CD14-positive monocyte (primary cell): ENCODE data around the gene IMMP2L. TPM values are rescaled to one million over a fixed set of nuclear protein-coding genes. Genes with fewer than 3 reads are reported as not detected.

Source experiments
- DNase-seq, 3 donors: peaks; one replicate each; pipeline ENCODE4 v3.0.0-alpha.2; 2011 to 2022
- H2AFZ ChIP-seq: 2 replicates; pipeline ENCODE4 v1.6.0; 2012; ENCODE audit warnings: mild to moderate bottlenecking, low read depth, low read length, inconsistent platforms; ENCODE audit not compliant: insufficient read depth, poor library complexity, severe bottlenecking
- H3K27ac ChIP-seq, 2 donors: 1 replicate in 1 of 2; 2 replicates in 1 of 2; pipeline ENCODE4 v1.5.1; 2012 to 2013; ENCODE audit warnings: low read length in 2 of 2, control low read depth in 1 of 2, inconsistent platforms in 1 of 2, low read depth in 1 of 2, mild to moderate bottlenecking in 1 of 2
- H3K27me3 ChIP-seq, 2 donors: one replicate each; pipeline versions ENCODE4 v1.6.0 to v1.6.1; 2011 to 2013; ENCODE audit warnings: low read length in 2 of 2; ENCODE audit not compliant: control insufficient read depth in 2 of 2, insufficient read depth in 2 of 2
- H3K36me3 ChIP-seq, 2 donors: replicated peaks in 1 of 2; 1 replicate in 1 of 2; 2 replicates in 1 of 2; pipeline versions ENCODE4 v1.5.1 to v1.6.1; 2012 to 2013; ENCODE audit warnings: low read length in 2 of 2, control low read depth in 1 of 2, inconsistent platforms in 1 of 2, mild to moderate bottlenecking in 1 of 2; ENCODE audit not compliant: insufficient read depth in 2 of 2, control insufficient read depth in 1 of 2
- H3K4me1 ChIP-seq, 2 donors: 1 replicate in 1 of 2; 2 replicates in 1 of 2; pipeline versions ENCODE4 v1.5.1 to v1.6.1; 2012 to 2013; ENCODE audit warnings: low read length in 2 of 2, control low read depth in 1 of 2, inconsistent platforms in 1 of 2, mild to moderate bottlenecking in 1 of 2, moderate library complexity in 1 of 2; ENCODE audit not compliant: insufficient read depth in 2 of 2, control insufficient read depth in 1 of 2
- H3K4me2 ChIP-seq: replicated peaks from 2 replicates; pipeline ENCODE3; 2012; ENCODE audit warnings: low read length, moderate library complexity, mild to moderate bottlenecking; ENCODE audit not compliant: poor library complexity, severe bottlenecking; ENCODE audit errors: extremely low read depth
- H3K4me3 ChIP-seq, 3 experiments: fragments of 200-600 bp in 1 of 3; sonication (generic) in 1 of 3; replicated peaks in 1 of 3; 1 replicate in 2 of 3; 2 replicates in 1 of 3; pipeline ENCODE4 v1.5.1; 2011 to 2013; ENCODE audit warnings: low read length in 3 of 3, mild to moderate bottlenecking in 3 of 3, control low read depth in 2 of 3, low read depth in 2 of 3, inconsistent platforms in 1 of 3, moderate library complexity in 1 of 3
- H3K79me2 ChIP-seq: 2 replicates; pipeline ENCODE4 v1.6.0; 2012; ENCODE audit warnings: mild to moderate bottlenecking, control low read depth, inconsistent platforms, low read length, moderate library complexity; ENCODE audit not compliant: insufficient read depth
- H3K9ac ChIP-seq: 2 replicates; pipeline ENCODE4 v1.6.0; 2017; ENCODE audit warnings: low read length, mild to moderate bottlenecking; ENCODE audit not compliant: insufficient read depth, poor library complexity, severe bottlenecking
- H3K9me3 ChIP-seq, 2 donors: replicated peaks in 1 of 2; 1 replicate in 1 of 2; 2 replicates in 1 of 2; pipeline versions ENCODE4 v1.5.1 to v1.6.1; 2012 to 2013; ENCODE audit warnings: low read length in 2 of 2, control low read depth in 1 of 2; ENCODE audit not compliant: control insufficient read depth in 1 of 2, insufficient read depth in 1 of 2
- H4K20me1 ChIP-seq: 2 replicates; pipeline ENCODE4 v1.6.0; 2012; ENCODE audit warnings: mild to moderate bottlenecking, low read length, control low read depth, moderate library complexity; ENCODE audit not compliant: insufficient read depth
- H3K27ac Mint-ChIP-seq, 7 donors: one replicate each; pipeline ENCODE4 v1.8.0; 2020; ENCODE audit warnings: mild to moderate bottlenecking in 7 of 7, mixed read lengths in 7 of 7, moderate library complexity in 6 of 7, inconsistent platforms in 2 of 7
- H3K27me3 Mint-ChIP-seq, 3 donors: one replicate each; pipeline ENCODE4 v1.8.0; 2021 to 2022; ENCODE audit warnings: low read depth in 3 of 3, mild to moderate bottlenecking in 3 of 3, mixed read lengths in 3 of 3, moderate library complexity in 3 of 3, inconsistent platforms in 1 of 3
- H3K36me3 Mint-ChIP-seq, 2 donors: one replicate each; pipeline ENCODE4 v1.8.0; 2020; ENCODE audit warnings: mixed read lengths in 2 of 2, inconsistent platforms in 1 of 2, mild to moderate bottlenecking in 1 of 2
- H3K4me1 Mint-ChIP-seq: one replicate; pipeline ENCODE4 v1.8.0; 2020; ENCODE audit warnings: mild to moderate bottlenecking, mixed read lengths
- H3K4me3 Mint-ChIP-seq, 2 donors: one replicate each; pipeline ENCODE4 v1.8.0; 2020; ENCODE audit warnings: mild to moderate bottlenecking in 2 of 2, mixed read lengths in 2 of 2, moderate library complexity in 1 of 2
- H3K9me3 Mint-ChIP-seq, 7 donors: one replicate each; pipeline ENCODE4 v1.8.0; 2020 to 2022; ENCODE audit warnings: mixed read lengths in 7 of 7, mild to moderate bottlenecking in 6 of 7, moderate library complexity in 6 of 7, inconsistent platforms in 2 of 7
- CTCF ChIP-seq: fragments of 200-600 bp; IDR thresholded peaks from one replicate; pipeline ENCODE4 v1.8.0; 2022; ENCODE audit warnings: antibody characterized with exemption, mild to moderate bottlenecking
- WGBS: methylation state at CpG from one replicate; pipeline ENCODE4 v1.1.5; 2013; ENCODE audit warnings: missing lambda C conversion rate; ENCODE audit not compliant: insufficient coverage; 5-methylcytosine and 5-hydroxymethylcytosine counted together
- intact Hi-C, 2 donors: fragments of 100-400 bp; cut with micrococcal nuclease; formaldehyde crosslinking; loops; one replicate each; pipeline versions ENCODE4 v1.15.0 to v1.15.1; 2023
- polyA plus RNA-seq, 3 donors: library from polyadenylated mRNA; depleted of rRNA in 1 of 3; unstranded in 2 of 3; stranded (reverse) in 1 of 3; fragments of 300-500 nt in 2 of 3; fragments of >200 nt in 1 of 3; fragmentation: Illumina TruSeq in 2 of 3; gene quantifications; 1 replicate in 2 of 3; 2 replicates in 1 of 3; pipeline ENCODE4 v1.2.3, GENCODE V29; 2012 to 2021

The IMMP2L gene
- polyA plus RNA-seq, 3 donors = 1.9 to 6.4 (median 6.2) TPM

GRCh38 chr7:111067682-111068081, 494.6 kb downstream of the IMMP2L start:
- H3K4me3 ChIP-seq = no peak overlapping the region
- no CpG with 5 or more reads among the region's 2 CpGs for WGBS
- H2AFZ ChIP-seq = no peak overlapping the region
- no peaks in the 10 kb centered on the region for H3K36me3 Mint-ChIP-seq
- H3K4me2 ChIP-seq = no peak overlapping the region
- H3K79me2 ChIP-seq = no peaks in the 10 kb centered on the region
- no peak overlapping the region for H3K9ac ChIP-seq
- H3K9me3 ChIP-seq = peaks cover 10 to 17% of the 10 kb centered on the region in 2 donors
- no peaks in the 10 kb centered on the region for H3K4me1 ChIP-seq
- no peak for TF ChIP-seq CTCF
- H3K9me3 Mint-ChIP-seq = peaks cover 9 to 28% (median 16%) of the 10 kb centered on the region in 7 donors
- H3K36me3 ChIP-seq = no peaks in the 10 kb centered on the region
- DNase-seq = no peak
- H3K4me3 Mint-ChIP-seq = no peak overlapping the region
- intact Hi-C loops = no loop called here
- H3K4me1 Mint-ChIP-seq = no peaks in the 10 kb centered on the region
- H3K27ac Mint-ChIP-seq = no peak overlapping the region
- H3K27me3 Mint-ChIP-seq = peaks cover 0 to 2% (median 0%) of the 10 kb centered on the region in 3 donors
- no peaks in the 10 kb centered on the region for H4K20me1 ChIP-seq
- no peaks in the 10 kb centered on the region for H3K27me3 ChIP-seq
- no peak overlapping the region for H3K27ac ChIP-seq

GRCh38 chr7:111067251-111067650, 495.0 kb downstream of the IMMP2L start:
- 100% methylated on average over 2 of the region's 4 CpGs for WGBS
- H3K27me3 Mint-ChIP-seq = no peaks in the 10 kb centered on the region

More at GRCh38 chr7:111067251-111067650, 495.0 kb downstream of the IMMP2L start:
- H3K36me3 ChIP-seq = no peaks in the 10 kb centered on the region
- H3K4me2 ChIP-seq = no peak overlapping the region
- H3K4me1 ChIP-seq = no peaks in the 10 kb centered on the region
- H3K36me3 Mint-ChIP-seq = no peaks in the 10 kb centered on the region
- H3K27me3 ChIP-seq = no peaks in the 10 kb centered on the region
- H3K9ac ChIP-seq = no peak overlapping the region
- H4K20me1 ChIP-seq = no peaks in the 10 kb centered on the region
- H3K27ac ChIP-seq = no peak overlapping the region
- intact Hi-C loops = no loop called here
- H3K27ac Mint-ChIP-seq = no peak overlapping the region
- peaks cover 11 to 29% (median 19%) of the 10 kb centered on the region in 7 donors for H3K9me3 Mint-ChIP-seq
- H3K79me2 ChIP-seq = no peaks in the 10 kb centered on the region
- H2AFZ ChIP-seq = no peak overlapping the region
- no peak overlapping the region for H3K4me3 ChIP-seq
- no peaks in the 10 kb centered on the region for H3K4me1 Mint-ChIP-seq
- H3K9me3 ChIP-seq = peaks cover 12 to 18% of the 10 kb centered on the region in 2 donors
- DNase-seq = no peak
- no peak overlapping the region for H3K4me3 Mint-ChIP-seq
- TF ChIP-seq CTCF = no peak
